GM12864 (cell line): ENCODE results near the gene STPG1.

ENCODE experiments used
- DNase-seq: peaks from one replicate; pipeline ENCODE4 v3.0.0-alpha.2; 2011; ENCODE audit warnings: low read depth
- H3K4me3 ChIP-seq: 2 replicates; pipeline ENCODE4 v1.5.1; 2011; ENCODE audit warnings: mild to moderate bottlenecking, low read depth, low read length, control low read depth
- CTCF ChIP-seq: IDR thresholded peaks from 2 replicates; pipeline ENCODE4 v1.5.1; 2011; ENCODE audit warnings: low read depth, mild to moderate bottlenecking, moderate library complexity, low read length, control low read depth, inconsistent platforms; ENCODE audit errors: missing control alignments

Gene STPG1

DNA sequence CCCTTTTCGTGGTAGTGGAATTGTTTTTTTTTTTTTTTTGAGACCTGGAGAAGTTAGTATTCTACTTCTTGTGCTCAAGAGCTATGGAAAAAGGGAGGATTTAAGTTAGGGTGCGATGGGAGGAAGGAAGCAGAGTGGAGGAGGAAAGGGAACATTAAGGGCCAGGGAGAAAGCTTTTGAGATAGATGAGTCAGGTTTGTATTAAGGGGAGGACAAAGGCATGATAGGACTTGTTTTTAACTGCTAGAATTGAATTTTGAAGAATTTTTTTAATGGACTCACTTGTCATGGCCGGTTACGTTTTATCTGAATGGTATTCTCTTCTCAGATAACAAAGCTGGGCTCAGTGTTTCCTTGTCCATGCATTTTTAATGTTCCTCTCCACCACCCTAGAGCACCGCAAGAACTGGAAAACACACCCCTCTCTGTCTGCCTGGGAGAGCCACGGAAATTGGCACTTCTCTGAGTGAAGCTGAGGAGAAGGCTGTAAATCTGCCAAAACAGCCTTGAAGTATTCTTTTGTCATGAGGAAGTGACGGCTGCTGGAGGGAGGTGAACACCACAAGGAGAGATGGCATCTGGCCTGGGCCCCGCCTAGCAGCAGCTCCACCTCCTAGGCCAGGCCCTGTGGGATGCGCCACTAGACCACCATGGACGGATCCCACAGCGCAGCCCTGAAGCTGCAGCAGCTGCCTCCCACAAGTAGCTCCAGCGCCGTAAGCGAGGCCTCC lies 5.5 kb upstream of the STPG1 start:
- no peak for DNase-seq
- TF ChIP-seq CTCF: no peak
- no peak overlapping the region for H3K4me3 ChIP-seq

- no peak for TF ChIP-seq CTCF
- DNase-seq: no peak
- no peak overlapping the region for H3K4me3 ChIP-seq
Observed at GRCh38 chr1:24417681-24418080, 4.1 kb upstream of the STPG1 start.

- TF ChIP-seq CTCF: no peak
- DNase-seq: peak; percentile 49
- peak overlapping the region; percentile 96 for H3K4me3 ChIP-seq
Observed at GRCh38 chr1:24416666-24417391, 3.2 kb upstream of the STPG1 start.

GRCh38 chr1:24415910-24416665 lies 2.5 kb upstream of the STPG1 start:
- TF ChIP-seq CTCF: no peak
- H3K4me3 ChIP-seq: peak overlapping the region; percentile 96
- no peak for DNase-seq

GRCh38 chr1:24415334-24415909 lies 1.8 kb upstream of the STPG1 start, which contains the start of gene NIPAL3:
TSS of gene NIPAL3 (plus strand) at chr1:24415802. CDS start at chr1:24419548, 3,746 bp downstream.
- H3K4me3 ChIP-seq: peak within 1 kb of the TSS; percentile 96
- DNase-seq: peak; percentile 99
- peak; percentile 97 for TF ChIP-seq CTCF

GRCh38 chr1:24414775-24415333 lies 1.3 kb upstream of the STPG1 start:
- TF ChIP-seq CTCF: no peak
- H3K4me3 ChIP-seq: no peak overlapping the region
- DNase-seq: no peak
